ENCODE data around the gene WNK1. TPM values are rescaled to one million over a fixed set of nuclear protein-coding genes. Genes with fewer than 3 reads are reported as not detected.

The WNK1 gene
- total RNA-seq, 1 experiment from 2014 or later = 117 TPM

- TF ChIP-seq, protein P1, sequence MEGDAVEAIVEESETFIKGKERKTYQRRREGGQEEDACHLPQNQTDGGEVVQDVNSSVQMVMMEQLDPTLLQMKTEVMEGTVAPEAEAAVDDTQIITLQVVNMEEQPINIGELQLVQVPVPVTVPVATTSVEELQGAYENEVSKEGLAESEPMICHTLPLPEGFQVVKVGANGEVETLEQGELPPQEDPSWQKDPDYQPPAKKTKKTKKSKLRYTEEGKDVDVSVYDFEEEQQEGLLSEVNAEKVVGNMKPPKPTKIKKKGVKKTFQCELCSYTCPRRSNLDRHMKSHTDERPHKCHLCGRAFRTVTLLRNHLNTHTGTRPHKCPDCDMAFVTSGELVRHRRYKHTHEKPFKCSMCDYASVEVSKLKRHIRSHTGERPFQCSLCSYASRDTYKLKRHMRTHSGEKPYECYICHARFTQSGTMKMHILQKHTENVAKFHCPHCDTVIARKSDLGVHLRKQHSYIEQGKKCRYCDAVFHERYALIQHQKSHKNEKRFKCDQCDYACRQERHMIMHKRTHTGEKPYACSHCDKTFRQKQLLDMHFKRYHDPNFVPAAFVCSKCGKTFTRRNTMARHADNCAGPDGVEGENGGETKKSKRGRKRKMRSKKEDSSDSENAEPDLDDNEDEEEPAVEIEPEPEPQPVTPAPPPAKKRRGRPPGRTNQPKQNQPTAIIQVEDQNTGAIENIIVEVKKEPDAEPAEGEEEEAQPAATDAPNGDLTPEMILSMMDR (conservative IDR thresholded peaks at IDR 0.05) = no peak
- H2BK120ac ChIP-seq (ENCODE audit: low read depth, low read length, poor library complexity, severe bottlenecking) = no peak overlapping the region
- H3K79me1 ChIP-seq (ENCODE audit: insufficient read depth, low read depth, low read length, poor library complexity, severe bottlenecking) = no peaks in the 10 kb centered on the region
- no peak overlapping the region for H4K91ac ChIP-seq (ENCODE audit: insufficient read length, low read depth, low read length)
- no peaks in the 10 kb centered on the region for H3K23me2 ChIP-seq (ENCODE audit: insufficient read length, low read depth, low read length, poor library complexity, severe bottlenecking)
- Mint-ChIP-seq H3K27ac (no peak overlapping the region), H3K4me1 (peaks cover 9% of the 10 kb centered on the region in 2 experiments), H3K9me3 (no peaks in the 10 kb centered on the region; a peak in 1 of 5 replicates), H3K27me3 (ENCODE audit: low read depth) (no peaks in the 10 kb centered on the region), H3K4me3 (no peak overlapping the region), H3K36me3 (ENCODE audit: insufficient read depth in 1 of 3, low read depth in 3 of 3) (no peaks in the 10 kb centered on the region)
- no peak overlapping the region for H3K14ac ChIP-seq (ENCODE audit: insufficient read depth, low read length)
- no peaks in the 10 kb centered on the region for H3K9me3 ChIP-seq (ENCODE audit: control insufficient read depth, low read depth, low read length)
- H4K8ac ChIP-seq (replicated peaks; ENCODE audit: insufficient read length, low read depth, low read length) = no peak overlapping the region
- H2BK12ac ChIP-seq (ENCODE audit: insufficient read length, low read depth, low read length) = no peak overlapping the region
- no peak overlapping the region for H3K9ac ChIP-seq (ENCODE audit: extremely low read depth, insufficient read length, low read length)
- no peaks in the 10 kb centered on the region for H4K20me1 ChIP-seq (ENCODE audit: control insufficient read depth, insufficient read depth, insufficient read length)
- H3K56ac ChIP-seq (ENCODE audit: insufficient read length, low read depth, low read length) = no peak overlapping the region
- no CpG with 5 or more reads among the region's 2 CpGs for WGBS (ENCODE audit: extremely low coverage, insufficient read length, low lambda C conversion rate)
- no peak overlapping the region for H2BK20ac ChIP-seq (ENCODE audit: low read depth, low read length, poor library complexity, severe bottlenecking)
- no peak overlapping the region for H2AFZ ChIP-seq (ENCODE audit: low read length)
- H2BK5ac ChIP-seq (ENCODE audit: insufficient read length, low read length) = no peak overlapping the region
- DNase-seq = no peak
- no peak overlapping the region for H2BK15ac ChIP-seq (ENCODE audit: low read depth, low read length)
- no peak overlapping the region for H3T11ph ChIP-seq (ENCODE audit: low read length)
- no peaks in the 10 kb centered on the region; the same call in 1 of the 2 replicates for H3K4me1 ChIP-seq (ENCODE audit: insufficient read depth, low read length)
- H3K4ac ChIP-seq (ENCODE audit: low read depth, low read length) = no peak overlapping the region
- no peak overlapping the region for H3K23ac ChIP-seq (ENCODE audit: insufficient read length, low read depth, low read length)
- no peaks in the 10 kb centered on the region for H3K27me3 ChIP-seq (ENCODE audit: insufficient read depth, low read length)
- no peaks in the 10 kb centered on the region for H3K79me2 ChIP-seq (ENCODE audit: insufficient read depth, low read length)
- H3K4me2 ChIP-seq (ENCODE audit: insufficient read depth, insufficient read length, low read length) = no peak overlapping the region
- no peak overlapping the region for H4K5ac ChIP-seq (ENCODE audit: insufficient read length, low read depth, low read length)
- H3K18ac ChIP-seq (ENCODE audit: insufficient read length, low read depth, low read length) = no peak overlapping the region
- no peak overlapping the region for H3K27ac ChIP-seq (ENCODE audit: insufficient read length, low read depth, low read length)
- no peak overlapping the region for H2AK5ac ChIP-seq (ENCODE audit: insufficient read length, low read length)
Measured at GRCh38 chr12:728781-729180, 23.6 kb upstream of the WNK1 start.

Data from H9 (cell line).